GM21423 (cell line): ENCODE results near the gene MRPL34.

Experiments
- ATAC-seq: cut with Tn5 transposase; IDR thresholded peaks from one replicate; pipeline ENCODE4 v1.9.1; 2021; ENCODE audit warnings: mild to moderate bottlenecking, moderate library complexity; ENCODE audit not compliant: unreplicated experiment

Gene MRPL34

GRCh38 chr19:17309198-17309964 lies 3.7 kb downstream of the MRPL34 start, which contains the start of gene DDA1:
DDA1 (plus strand) TSS chr19:17309563; CDS start chr19:17309655, 92 bp downstream.
- ATAC-seq, result peak; percentile 43

GRCh38 chr19:17309965-17310461 lies 4.3 kb downstream of the MRPL34 start:
- no peak for ATAC-seq

DNA sequence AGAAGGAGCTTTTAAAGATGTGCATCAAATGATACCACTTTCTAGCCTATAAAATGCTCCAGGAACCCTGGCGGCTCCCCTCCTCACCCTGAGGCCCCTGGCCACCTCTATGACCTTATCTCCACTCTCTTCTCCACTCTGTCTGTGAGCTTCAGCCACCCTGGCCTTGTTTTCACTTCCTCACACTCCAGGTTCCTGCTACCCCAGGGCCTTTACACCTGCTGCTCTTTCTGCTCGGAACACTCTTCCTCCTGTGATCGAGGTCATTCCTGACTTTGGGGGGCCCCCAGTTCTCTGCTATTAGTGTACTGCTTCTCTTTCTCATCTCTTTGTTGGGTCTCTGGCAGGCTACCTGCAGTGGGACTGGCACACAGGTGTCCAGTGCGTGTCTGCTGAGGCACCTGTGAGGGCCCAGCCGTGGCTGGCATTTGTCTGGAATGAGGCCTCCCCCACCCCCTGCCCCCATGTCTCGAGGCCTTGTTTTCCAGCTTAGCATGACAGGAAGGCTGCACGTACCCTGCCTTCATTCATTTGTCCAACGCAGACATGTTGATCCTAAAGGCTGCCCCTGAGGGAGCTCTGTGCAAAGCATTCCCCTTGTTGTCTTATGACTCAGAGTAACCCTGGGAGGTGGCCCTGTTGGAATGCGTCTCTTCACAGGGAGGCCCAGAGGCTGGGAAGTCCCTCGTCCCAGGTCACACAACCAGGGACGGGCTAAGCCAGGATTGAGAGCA lies 6.0 kb downstream of the MRPL34 start:
- ATAC-seq, result no peak

DNA sequence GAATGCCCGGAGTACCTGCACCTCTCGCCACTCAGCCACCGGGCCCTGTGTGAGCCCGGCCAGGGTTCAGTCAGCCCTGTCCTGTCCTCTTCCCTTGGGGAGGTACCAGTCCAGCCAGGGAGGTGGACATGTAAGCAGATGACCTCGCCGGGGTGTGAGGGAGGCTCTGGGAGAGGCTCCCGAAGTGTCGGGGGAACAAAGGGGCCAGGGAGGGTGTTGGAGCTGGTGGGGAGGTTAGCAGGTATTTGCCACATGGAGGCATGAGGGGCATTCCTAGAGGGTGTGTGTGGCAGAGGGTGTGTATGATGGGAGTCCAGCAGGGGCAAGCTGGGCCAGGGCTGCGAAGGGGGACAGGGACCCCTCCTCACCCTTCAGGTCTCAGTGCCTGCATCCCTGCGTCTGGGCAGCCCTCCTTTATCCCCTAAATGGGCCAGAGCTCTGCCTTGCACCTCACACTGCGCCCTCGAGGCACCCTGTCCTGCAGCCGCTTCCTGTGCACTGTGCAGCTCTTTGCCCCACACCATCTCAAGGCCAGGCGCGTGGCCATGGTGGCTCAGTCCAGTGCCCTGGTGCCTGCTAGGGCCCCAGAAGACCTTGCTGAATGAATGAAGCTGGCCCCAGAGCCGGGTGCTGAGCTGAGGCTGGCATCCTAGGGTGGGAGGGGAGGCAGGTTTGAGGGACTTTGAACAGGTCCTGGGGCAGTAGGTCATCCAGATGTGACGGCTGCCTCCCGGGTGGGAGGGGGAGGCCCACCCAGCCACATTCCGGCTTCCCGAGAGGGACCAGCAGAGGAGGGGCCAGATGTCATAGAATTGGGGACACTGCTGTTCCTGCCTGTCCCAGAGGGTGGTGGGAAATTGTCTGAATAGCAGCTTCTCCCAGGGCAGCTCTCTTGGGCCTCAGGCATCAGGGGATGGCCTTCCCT lies 6.8 kb downstream of the MRPL34 start:
- ATAC-seq, result no peak

DNA sequence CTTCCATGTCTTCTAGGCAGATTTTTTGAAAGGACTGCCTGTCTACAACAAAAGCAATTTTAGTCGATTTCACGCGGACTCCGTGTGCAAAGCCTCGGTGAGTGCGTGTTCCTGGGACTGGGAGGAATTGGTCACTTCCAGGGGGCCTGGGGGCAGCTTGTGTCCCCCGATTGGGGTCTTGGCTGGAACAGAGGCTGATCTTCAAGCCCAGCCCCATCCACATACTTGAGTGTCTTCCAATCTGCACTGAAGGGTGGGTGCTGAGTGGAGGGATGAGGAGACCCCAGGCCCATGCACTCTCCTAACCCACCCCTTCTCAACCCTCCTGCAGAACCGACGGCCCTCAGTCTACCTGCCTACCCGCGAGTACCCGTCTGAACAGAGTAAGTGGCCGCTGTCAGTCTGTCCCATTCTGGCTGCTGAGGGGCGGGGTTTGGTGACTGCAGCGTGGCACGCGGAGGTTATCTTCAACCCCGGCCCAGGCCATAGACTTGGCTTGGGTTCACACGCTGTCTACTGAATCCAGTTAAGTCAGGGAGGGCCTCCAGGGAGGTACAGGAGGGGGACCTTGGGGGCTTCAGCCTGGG lies 8.4 kb downstream of the MRPL34 start:
- ATAC-seq, result no peak

DNA sequence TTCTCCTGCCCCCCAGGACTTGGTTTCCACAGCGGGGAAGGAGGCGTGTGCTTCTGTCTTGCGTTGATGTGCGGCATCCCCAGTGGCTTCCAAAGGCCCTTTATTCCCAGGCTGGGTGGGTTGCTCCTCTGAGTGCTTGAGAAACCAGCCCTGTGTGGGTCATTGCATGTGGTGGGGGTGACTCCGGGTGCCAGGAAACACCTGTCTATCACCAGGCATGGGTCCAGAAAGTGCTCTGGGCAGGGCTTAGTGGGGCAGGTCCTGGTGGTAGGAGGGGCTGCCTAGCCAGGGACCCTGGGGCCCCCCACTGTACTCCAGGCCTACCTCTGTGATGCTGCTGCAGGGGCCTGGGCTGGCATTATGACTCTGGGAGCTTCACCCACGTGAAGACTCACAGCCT lies 13.3 kb downstream of the MRPL34 start:
- no peak for ATAC-seq

GRCh38 chr19:17319473-17320238 lies 14.0 kb downstream of the MRPL34 start:
- ATAC-seq, result no peak

GRCh38 chr19:17320435-17320834 lies 14.8 kb downstream of the MRPL34 start:
- no peak for ATAC-seq

GRCh38 chr19:17321655-17322489 lies 16.2 kb downstream of the MRPL34 start:
- ATAC-seq, result no peak

DNA sequence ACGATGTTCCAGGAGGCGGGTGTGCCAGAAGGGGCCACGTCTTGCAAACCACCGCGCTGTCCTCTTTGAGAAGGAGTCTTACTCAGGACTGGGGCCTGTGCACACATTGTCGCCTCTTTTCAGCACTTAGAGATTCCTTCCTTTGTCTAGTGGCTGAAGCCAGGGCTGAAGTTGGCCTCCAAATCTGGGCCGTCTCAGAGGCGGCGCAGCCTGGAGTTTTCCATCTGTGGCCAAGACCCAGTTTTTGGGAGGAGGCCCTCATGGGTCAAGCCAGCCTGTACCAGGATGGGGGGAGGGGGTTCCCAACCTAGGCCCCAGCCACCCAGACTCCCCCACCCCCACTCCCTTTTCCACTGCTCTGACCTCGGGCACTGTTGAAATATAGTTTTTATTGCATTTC lies 17.2 kb downstream of the MRPL34 start:
- no peak for ATAC-seq

DNA sequence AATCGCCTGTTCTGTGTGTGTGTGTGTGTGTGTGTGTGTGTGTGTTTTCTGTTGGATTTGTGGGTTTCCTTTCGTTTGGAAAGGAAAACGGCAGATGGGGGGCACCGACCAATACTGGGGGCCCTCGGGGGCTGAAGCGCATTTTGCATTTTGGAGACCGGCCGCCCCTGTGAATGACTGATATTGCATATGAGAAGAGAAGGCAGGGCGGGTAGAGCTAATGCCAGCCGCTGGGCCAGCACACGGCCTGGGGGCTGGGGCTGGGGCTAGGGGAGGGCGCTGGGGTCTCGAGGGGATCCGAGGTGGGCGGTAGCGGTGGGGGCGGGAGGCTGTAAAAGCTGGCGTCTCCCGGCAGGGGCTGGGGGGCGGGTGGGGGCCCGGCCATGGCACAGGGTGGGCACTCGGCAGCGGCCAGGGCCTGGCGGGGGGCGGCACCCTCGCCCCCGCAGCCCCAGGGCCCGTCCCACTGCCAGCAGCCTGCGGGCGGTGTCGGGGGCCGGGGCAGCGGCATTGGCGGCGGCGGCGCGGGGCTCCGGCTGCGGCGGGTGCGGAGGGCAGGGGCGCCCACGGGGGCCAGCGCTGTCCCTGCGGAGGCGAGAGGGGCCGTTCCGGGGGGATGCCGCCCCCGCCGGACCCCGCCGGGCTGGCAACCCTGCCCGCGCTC lies 17.8 kb downstream of the MRPL34 start:
- ATAC-seq, result no peak

GRCh38 chr19:17323964-17324332 lies 18.3 kb downstream of the MRPL34 start:
- ATAC-seq, result no peak

DNA sequence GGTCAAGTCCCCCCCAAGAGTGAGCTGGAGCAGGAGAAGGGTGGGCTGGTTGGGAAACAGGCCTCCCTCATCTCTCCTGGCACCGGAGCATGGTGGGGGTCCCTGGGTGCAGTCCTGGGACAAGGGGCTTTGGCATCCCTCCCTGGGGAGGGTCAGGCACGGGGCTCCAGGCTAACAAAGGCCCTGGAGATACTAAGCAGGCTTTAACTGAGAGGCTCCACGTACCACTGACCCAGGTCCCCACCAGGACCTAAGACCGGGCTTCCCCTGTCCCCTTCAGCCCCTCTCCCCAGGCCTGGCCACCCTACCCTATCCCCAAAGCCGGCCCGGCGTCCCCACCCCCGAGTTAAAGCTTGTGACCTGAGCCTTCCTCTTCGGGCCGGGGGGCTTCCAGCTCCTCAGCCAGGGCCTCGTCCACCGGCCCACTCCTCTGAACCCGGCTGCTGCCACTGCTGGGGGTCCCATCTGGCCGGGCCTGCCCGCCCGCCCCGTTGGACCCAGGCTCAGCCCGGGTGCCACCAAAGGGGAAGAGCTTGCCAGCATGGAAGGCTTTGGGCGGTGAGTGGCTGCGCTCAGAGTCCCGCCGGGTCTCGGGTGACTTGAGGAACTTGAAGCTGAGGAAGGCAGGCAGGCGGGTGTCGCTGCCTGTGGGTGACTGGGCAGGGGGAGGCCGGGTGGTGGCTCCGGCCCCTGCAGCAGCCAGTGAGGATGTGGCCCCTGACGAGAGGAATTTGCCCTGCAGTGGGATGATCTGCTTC lies 18.9 kb downstream of the MRPL34 start:
- ATAC-seq, result no peak

GRCh38 chr19:17325133-17325532 lies 19.5 kb downstream of the MRPL34 start:
- no peak for ATAC-seq

- no peak for ATAC-seq
Observed at GRCh38 chr19:17325881-17326594, 20.4 kb downstream of the MRPL34 start.

GRCh38 chr19:17326595-17326966 lies 20.9 kb downstream of the MRPL34 start:
- ATAC-seq, result no peak

- ATAC-seq, result no peak
Observed at GRCh38 chr19:17327068-17327653, 21.5 kb downstream of the MRPL34 start.
